NK-92 (cell line): Measurements from ENCODE around the gene PTAFR.

Experiments used
- DNase-seq: peaks from one replicate; lab custom pipeline; 2025; ENCODE audit not compliant: unreplicated experiment; lab: John Stamatoyannopoulos, UW

PTAFR gene

DNA sequence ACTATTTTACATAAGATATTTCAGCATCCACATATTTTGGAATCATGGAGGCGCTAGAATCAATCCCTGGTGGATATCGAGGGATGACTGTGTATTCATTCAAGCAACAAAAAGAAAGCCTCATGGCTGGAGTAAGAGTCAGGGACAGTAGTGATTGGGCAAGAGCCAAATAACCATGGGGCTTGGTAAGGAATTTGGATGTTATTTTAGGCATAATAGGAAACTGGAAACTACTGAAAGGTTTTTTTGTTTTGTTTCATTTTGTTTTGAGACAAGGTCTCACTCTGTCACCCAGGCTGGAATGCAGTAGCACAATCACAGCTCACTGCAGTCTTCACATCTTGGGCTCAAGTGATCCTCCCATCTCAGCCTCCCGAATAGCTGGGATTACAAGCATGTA lies 54.3 kb downstream of the PTAFR start:
- DNase-seq = no peak

DNA sequence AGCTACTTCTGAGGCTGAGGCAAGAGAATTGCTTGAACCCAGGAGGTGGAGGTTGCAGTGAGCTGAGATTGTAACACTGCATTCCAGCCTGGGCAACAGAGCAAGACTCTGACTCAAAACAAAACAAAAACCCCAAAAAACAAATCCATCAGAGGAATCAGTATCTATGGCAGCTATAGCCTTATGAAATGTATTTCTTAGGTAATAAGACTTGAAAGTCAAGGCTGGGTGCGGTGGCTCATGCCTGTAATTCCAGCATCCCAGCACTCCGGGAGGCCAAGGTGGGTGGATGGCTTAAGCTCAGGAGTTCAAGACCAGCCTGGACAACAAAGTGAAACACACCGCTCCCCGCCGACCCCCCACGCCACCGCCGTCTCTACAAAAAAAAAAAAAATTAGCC lies 56.9 kb downstream of the PTAFR start:
- no peak for DNase-seq

DNA sequence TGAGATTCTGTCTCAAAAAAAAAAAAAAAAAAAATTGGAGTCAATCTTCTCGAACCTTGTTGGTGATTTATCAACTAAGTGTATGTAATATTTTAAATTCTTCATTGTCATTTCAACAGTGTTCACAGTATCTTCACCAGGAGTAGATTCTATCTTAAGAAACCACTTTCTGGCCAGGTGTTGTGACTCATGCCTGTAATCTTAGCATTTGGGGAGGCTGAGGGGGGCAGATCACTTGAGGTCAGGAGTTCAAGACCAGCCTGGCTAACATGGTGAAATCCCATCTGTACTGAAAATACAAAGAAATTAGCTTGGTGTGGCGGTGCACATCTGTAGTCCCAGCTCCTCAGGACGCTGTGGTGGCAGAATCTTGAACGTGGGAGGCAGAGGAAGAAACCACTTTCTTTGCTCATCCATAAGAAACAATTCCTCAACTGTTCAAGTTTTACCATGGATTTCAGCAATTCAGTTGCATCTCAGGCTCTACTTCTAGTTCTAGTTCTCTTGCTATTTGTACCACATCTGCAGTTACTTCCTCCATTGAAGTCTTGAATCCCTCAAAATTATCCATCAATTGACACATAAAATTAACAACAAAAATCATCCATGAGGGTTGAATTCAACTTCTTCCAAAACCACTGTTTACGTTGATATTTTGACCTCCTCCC lies 57.7 kb downstream of the PTAFR start:
- no peak for DNase-seq

DNA sequence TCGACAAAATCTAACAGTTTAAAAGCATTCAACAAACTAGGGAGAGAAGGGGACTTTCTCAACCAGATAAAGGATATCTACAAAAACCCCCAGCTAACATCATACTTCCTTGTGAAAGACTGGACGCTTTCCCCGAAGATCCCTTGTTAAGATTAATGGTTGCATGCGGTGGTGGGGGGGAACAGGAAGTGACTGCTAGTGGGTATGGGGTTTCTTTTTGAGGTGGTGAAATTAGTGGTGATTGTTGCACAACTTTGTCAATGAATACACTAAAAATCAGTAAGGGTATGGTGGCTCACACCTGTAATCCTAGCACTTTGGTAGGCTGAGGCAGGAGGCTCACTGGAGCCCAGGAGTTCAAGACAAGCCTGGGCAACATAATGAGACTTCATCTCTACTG lies 61.2 kb downstream of the PTAFR start:
- DNase-seq = no peak

DNA sequence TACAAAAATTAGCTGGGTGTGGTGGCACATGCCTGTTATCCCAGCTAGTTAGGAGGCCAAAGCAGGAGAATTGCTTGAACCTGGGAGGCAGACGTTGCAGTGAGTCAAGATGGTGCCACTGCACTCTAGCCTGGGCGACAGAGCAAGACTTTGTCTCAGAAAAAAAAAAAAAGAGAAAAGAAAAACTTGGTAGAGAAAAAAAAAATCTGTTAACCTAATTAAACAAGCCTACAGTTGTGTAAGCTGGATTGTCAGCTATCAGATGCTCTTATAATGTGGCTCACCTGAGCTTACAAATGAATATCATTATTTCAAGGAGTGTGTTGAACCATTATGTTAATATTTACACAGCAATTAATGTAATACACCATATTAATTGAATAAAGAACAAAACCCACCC lies 61.6 kb downstream of the PTAFR start:
- no peak for DNase-seq

DNA sequence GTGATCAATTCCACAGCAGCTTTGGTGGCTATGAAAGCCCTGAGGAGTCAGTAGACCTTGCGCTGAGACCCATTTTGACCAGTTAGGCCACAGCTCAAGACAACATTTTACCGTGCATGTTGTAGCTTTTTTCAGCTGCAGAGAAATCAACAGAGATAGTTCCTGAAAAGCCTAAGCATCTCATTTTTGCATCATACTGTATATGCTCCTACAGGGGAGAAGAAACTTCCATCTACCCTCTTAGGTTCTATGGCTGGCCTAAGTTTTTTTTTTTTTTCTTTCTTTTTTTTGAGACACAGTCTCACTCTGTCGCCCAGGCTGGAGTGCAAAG lies 63.3 kb downstream of the PTAFR start:
- no peak for DNase-seq

DNA sequence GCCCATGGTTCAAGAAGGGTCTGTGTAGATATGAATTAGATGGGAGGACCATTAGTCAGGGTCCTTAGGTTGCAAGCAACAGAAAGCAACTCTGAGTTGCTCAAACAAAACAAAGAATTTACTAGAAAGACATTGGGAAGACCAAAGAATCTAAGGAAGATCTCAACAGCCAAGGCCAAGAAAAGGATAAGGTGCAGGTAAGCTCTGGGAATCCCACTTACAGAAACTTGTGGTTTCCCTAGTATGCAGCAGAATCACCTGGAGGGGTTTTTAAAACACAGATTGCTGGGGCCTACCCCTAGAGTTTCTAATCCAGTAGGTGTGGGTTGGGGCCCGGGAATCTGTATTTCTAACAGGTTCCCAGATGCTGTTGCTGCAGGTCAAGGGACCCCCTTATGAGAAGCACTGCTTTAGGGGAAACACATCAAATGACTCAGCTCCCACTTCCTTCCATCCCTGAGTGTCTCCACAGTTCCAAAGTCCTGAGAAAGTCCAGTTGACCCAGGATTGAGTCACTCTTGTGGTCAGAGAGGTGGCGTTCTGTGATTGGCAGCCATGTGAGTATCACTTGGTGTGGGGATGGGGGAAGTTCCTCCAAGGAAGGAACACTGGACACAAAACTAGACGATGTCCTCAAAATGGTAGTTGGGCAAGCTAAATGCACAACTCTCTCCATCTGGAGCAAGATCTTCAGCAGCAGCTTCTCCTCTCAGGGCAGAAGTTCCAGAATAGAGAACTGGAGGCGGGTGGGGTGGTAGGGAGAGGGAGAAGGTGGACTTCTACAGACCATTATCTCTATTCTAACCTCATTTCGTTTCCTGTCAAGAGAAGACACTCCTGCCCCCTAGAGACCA lies 63.9 kb downstream of the PTAFR start:
- no peak for DNase-seq

DNA sequence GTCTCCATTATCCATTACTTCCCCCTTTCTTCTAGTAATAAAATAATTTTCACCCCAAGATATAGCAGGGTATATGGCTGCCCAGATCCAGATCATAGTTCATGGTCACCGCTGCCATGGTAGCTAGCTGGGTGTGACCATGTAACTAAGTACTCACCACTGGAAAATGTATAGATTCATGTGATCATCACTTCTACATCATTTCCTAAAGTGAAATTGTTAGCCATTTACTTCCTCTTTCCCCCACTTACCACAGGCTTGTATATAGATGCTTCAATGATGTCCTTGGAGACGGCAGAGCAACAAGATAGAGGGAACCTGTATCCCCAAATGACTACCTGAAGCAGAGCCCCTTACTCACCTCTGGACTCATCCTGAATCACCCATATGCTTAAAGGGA lies 65.3 kb downstream of the PTAFR start:
- no peak for DNase-seq

DNA sequence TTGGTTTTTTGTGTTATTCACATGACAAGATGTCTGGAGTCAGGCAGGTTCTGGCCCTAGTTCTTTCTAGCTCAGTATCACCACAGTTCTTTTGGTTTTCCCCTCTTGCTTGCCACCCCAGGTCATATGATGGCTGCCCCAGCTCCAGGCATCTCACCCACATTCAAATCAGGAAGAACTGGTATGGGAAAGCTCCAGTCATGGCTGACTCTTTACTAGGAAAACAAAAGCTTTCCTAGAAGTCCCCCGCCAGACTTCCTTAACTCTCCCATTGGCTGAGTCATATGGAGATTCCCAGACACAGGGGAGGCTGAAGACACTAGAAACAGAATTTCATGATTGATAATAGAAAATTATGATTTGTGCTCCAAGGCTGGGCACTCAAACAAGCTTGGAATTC lies 65.9 kb downstream of the PTAFR start:
- DNase-seq = no peak

DNA sequence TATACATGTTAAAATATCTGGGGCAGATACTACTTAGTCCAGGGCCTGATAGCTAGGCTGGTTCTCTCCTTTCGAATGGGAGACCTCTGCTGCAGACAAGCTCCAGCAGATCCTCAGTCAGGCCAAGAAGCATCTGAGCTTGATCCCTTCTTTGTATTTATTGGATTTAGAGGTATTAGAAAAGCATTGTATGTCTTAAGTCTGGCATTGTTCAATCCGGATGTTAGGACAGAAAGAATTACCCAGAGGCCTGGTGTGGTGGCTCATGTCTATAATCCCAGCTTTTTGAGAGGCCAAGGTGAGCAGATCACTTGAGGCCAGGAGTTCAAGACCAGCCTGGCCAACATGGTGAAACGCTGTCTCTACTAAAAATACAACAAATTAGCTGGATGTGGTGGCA lies 66.9 kb downstream of the PTAFR start:
- no peak for DNase-seq

DNA sequence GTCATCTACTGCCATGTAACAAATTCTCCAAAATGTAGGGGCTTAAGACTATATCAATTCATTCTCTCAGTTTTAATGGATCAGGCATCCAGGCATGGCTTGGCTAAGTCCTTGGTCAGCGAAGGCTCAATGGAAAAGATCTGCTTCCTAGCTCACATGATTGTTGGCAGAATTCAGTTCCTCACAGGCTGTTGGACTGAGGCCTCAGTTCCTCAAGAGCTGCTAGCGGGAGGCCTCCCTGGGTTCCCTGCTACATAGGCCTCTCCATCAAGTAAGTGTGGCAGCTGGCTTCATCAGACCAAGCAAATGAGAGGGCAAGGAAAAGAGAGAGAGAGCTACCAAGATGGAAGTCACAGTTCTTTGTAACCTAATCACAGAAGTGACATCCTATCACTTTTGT lies 68.5 kb downstream of the PTAFR start:
- no peak for DNase-seq

DNA sequence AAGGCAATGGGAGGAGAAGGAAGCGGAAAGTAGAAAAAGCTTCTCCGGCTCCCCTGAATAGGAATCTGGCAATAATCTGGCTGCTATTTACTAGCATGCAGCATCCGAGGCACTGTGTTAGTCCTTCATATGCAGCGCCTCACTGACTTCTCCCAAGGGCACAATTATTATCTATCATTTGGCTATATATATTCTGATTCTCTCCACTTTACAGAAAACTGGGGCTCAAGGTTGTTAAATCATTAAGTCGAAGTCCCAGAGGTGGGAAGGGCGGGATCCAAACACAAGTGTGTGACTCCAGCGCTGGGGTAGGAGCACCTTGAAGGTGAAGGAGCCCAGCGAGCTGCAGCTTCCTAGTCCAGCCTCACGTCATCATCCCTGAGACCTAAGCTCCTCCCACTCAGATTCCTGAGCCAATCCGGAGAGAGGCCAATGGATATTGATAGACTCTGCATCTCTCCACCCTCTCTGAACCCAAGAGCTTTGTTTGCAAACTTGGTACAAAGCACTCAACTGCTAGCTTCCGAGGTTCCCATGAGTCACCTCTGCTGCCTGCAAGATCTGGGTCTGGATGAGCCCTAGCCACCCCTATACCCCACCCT lies 71.5 kb downstream of the PTAFR start:
- DNase-seq = no peak

DNA sequence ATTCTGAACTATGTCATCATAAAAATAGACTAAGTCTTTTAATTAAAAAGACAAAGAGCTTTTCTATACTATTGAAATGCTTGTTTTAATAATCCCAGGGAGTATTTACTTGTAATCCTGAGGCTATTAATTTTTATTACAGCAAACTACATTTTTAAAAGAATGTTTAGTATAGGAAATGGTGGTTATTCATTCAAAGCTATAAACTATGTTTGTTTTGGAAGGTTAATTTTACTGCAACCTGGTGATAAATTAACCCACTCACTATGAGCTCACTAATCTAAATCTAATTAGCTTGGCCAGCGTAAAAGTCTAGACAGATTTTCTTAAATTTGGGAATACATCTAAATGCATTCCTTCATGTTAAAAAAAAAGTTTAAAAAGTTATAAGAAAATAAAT lies 74.3 kb downstream of the PTAFR start:
- DNase-seq = no peak

DNA sequence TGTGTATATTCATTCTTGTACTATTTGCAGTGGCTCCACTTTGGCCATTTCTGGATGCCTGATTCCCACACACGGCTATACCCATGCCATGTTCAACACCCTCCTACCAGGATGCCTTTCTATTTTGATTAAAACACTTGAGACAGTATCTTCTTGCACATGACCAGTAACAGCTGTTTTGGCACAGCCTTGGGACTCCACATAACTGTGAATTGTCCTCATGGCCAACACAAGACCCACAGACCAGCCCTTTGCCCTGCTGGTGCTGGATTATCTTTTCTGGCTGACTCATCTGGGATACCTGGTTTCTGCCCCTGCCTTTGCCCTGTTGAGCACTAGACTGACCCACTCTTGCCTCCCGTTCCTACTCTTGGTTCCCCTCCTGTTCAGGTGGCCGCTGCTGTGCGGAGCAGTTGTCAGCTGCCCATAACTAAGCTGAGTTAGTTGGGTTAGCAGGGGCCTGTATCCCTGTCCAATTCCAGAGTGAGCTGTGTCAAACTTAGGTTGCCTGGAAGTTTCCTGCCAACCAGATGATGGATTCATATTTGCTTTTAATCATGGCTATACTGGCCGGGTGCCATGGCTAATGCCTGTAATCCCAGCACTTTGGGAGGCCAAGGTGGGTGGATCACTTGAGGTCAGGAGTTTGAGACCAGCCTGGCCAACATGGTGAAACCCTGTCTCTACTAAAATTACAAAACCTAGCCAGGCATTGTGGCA lies 77.3 kb downstream of the PTAFR start:
- DNase-seq = no peak
